Large intestine (tissue), 3 donors: ENCODE measurements around the gene C10orf90. TPM values are rescaled to one million over a fixed set of nuclear protein-coding genes. Genes with fewer than 3 reads are reported as not detected.

ENCODE experiments used
- DNase-seq, 2 donors: peaks; one replicate each; pipeline versions ENCODE4 v3.0.0 to v3.0.0-alpha.2; 2013
- H3K27ac ChIP-seq: one replicate; pipeline ENCODE4 v1.5.1; 2013; ENCODE audit warnings: low read length
- H3K27me3 ChIP-seq: 2 replicates; pipeline ENCODE4 v1.6.1; 2013; ENCODE audit warnings: low read length; ENCODE audit not compliant: control insufficient read depth, insufficient read depth
- H3K36me3 ChIP-seq: 2 replicates; pipeline ENCODE4 v1.6.1; 2013; ENCODE audit warnings: low read length; ENCODE audit not compliant: control insufficient read depth, insufficient read depth
- H3K4me1 ChIP-seq: one replicate; pipeline ENCODE4 v1.6.1; 2013; ENCODE audit warnings: low read length; ENCODE audit not compliant: control insufficient read depth, insufficient read depth
- H3K4me3 ChIP-seq: one replicate; pipeline ENCODE4 v1.5.1; 2013; ENCODE audit warnings: low read length
- H3K9me3 ChIP-seq: one replicate; pipeline ENCODE4 v1.6.1; 2013; ENCODE audit warnings: mild to moderate bottlenecking, low read depth, low read length, moderate library complexity; ENCODE audit not compliant: control insufficient read depth
- WGBS: methylation state at CpG from one replicate; pipeline ENCODE4 v1.1.5; 2013; ENCODE audit warnings: low lambda C conversion rate; ENCODE audit not compliant: insufficient coverage; 5-methylcytosine and 5-hydroxymethylcytosine counted together
- polyA plus RNA-seq: library from polyadenylated mRNA; unstranded; fragments of 120-200 nt; gene quantifications from one replicate; pipeline ENCODE4 v1.2.1, GENCODE V29; 2013

The C10orf90 gene
- polyA plus RNA-seq, 1 donor: not detected

- Histone ChIP-seq H3K9me3 (no peaks in the 10 kb centered on the region), H3K27me3 (peaks cover 7% of the 10 kb centered on the region), H3K4me3 (no peak overlapping the region), H3K4me1 (no peaks in the 10 kb centered on the region), H3K36me3 (no peaks in the 10 kb centered on the region), H3K27ac (no peak overlapping the region)
- no CpG with 5 or more reads among the region's 4 CpGs for WGBS
- DNase-seq: no peak
These were observed 272.7 kb downstream of the C10orf90 start for GRCh38 chr10:126397640-126398382.

GRCh38 chr10:126397156-126397555, 273.3 kb downstream of the C10orf90 start:
- WGBS: no CpG with 5 or more reads among the region's 3 CpGs
- no peaks in the 10 kb centered on the region for H3K9me3 ChIP-seq
- no peak for DNase-seq
- no peaks in the 10 kb centered on the region for H3K36me3 ChIP-seq
- H3K27me3 ChIP-seq: peaks cover 7% of the 10 kb centered on the region
- H3K4me1 ChIP-seq: no peaks in the 10 kb centered on the region
- no peak overlapping the region for H3K27ac ChIP-seq
- no peak overlapping the region for H3K4me3 ChIP-seq

GRCh38 chr10:126394948-126395347, 275.5 kb downstream of the C10orf90 start:
- no peak overlapping the region for H3K27ac ChIP-seq
- no peaks in the 10 kb centered on the region for H3K4me1 ChIP-seq
- WGBS: no CpG with 5 or more reads among the region's 2 CpGs
- peaks cover 7% of the 10 kb centered on the region for H3K27me3 ChIP-seq
- H3K4me3 ChIP-seq: no peak overlapping the region
- no peaks in the 10 kb centered on the region for H3K9me3 ChIP-seq
- no peak for DNase-seq
- H3K36me3 ChIP-seq: no peaks in the 10 kb centered on the region

GRCh38 chr10:126393076-126393475, 277.4 kb downstream of the C10orf90 start:
- WGBS: no CpG with 5 or more reads among the region's 4 CpGs
- H3K9me3 ChIP-seq: no peaks in the 10 kb centered on the region
- DNase-seq: no peak
- no peak overlapping the region for H3K4me3 ChIP-seq
- no peaks in the 10 kb centered on the region for H3K36me3 ChIP-seq
- H3K27me3 ChIP-seq: peaks cover 19% of the 10 kb centered on the region
- H3K27ac ChIP-seq: no peak overlapping the region
- no peaks in the 10 kb centered on the region for H3K4me1 ChIP-seq

- H3K27me3 ChIP-seq: peaks cover 22% of the 10 kb centered on the region
- no peak overlapping the region for H3K27ac ChIP-seq
- no peaks in the 10 kb centered on the region for H3K36me3 ChIP-seq
- no CpG with 5 or more reads among the region's 8 CpGs for WGBS
- H3K4me3 ChIP-seq: no peak overlapping the region
- H3K9me3 ChIP-seq: no peaks in the 10 kb centered on the region
- DNase-seq: no peak
- peaks cover 2% of the 10 kb centered on the region for H3K4me1 ChIP-seq
These were observed 278.0 kb downstream of the C10orf90 start for GRCh38 chr10:126392469-126392868.

GRCh38 chr10:126392068-126392467, 278.4 kb downstream of the C10orf90 start:
- Histone ChIP-seq H3K27ac (no peak overlapping the region), H3K4me3 (no peak overlapping the region), H3K36me3 (no peaks in the 10 kb centered on the region), H3K27me3 (peaks cover 26% of the 10 kb centered on the region), H3K4me1 (peaks cover 3% of the 10 kb centered on the region), H3K9me3 (no peaks in the 10 kb centered on the region)
- no peak for DNase-seq
- no CpG with 5 or more reads among the region's 6 CpGs for WGBS

GRCh38 chr10:126391192-126391885, 279.2 kb downstream of the C10orf90 start:
- no peak for DNase-seq
- no peak overlapping the region for H3K27ac ChIP-seq
- no peaks in the 10 kb centered on the region for H3K9me3 ChIP-seq
- no peaks in the 10 kb centered on the region for H3K36me3 ChIP-seq
- H3K4me3 ChIP-seq: no peak overlapping the region
- peaks cover 29% of the 10 kb centered on the region for H3K27me3 ChIP-seq
- peaks cover 3% of the 10 kb centered on the region for H3K4me1 ChIP-seq
- 71% methylated on average over 1 of the region's 9 CpGs for WGBS

GRCh38 chr10:126390324-126390723, 280.2 kb downstream of the C10orf90 start:
- WGBS: 100% methylated on average over 3 of the region's 4 CpGs
- H3K27me3 ChIP-seq: peaks cover 36% of the 10 kb centered on the region
- no peak overlapping the region for H3K27ac ChIP-seq
- DNase-seq: no peak
- no peak overlapping the region for H3K4me3 ChIP-seq
- H3K4me1 ChIP-seq: peaks cover 3% of the 10 kb centered on the region
- no peaks in the 10 kb centered on the region for H3K36me3 ChIP-seq
- H3K9me3 ChIP-seq: no peaks in the 10 kb centered on the region

GRCh38 chr10:126387931-126388911, 282.3 kb downstream of the C10orf90 start, which contains the start of gene ADAM12:
ADAM12 (minus strand) TSS chr10:126388477; CDS start chr10:126388145, 332 bp downstream.
- peaks cover 39% of the 10 kb centered on the region for H3K27me3 ChIP-seq
- WGBS: no CpG with 5 or more reads among the region's 127 CpGs
- DNase-seq: peak in 1 of 2 donors; percentile 31
- no peaks in the 10 kb centered on the region for H3K9me3 ChIP-seq
- peaks cover 3% of the 10 kb centered on the region for H3K4me1 ChIP-seq
- no peaks in the 10 kb centered on the region for H3K36me3 ChIP-seq
- H3K4me3 ChIP-seq: peak within 1 kb of the TSS; percentile 18
- no peak within 1 kb of the TSS for H3K27ac ChIP-seq
